Activated B cell treated with CpG ODN at 0.5 μM for 24 hours (primary cell): ENCODE data around the gene CR1. TPM values are rescaled to one million over a fixed set of nuclear protein-coding genes. Genes with fewer than 3 reads are reported as not detected.
"Not testable (repeated sequence)": the region's sequence is repeated elsewhere in the genome, so short reads cannot be mapped to it uniquely, and the experiment has no call there.

Experiments used
- ATAC-seq: fragments of 200-7000 bp; cut with Tn5 transposase; one replicate; pipeline ENCODE4 v1.10.0; 2021; ENCODE audit warnings: low read depth, mild to moderate bottlenecking, moderate library complexity
- CTCF ChIA-PET: fragments of 350-600 bp; sonication (Branson Sonifier 250); formaldehyde crosslinking; loops from one replicate; lab custom pipeline; 2021; ENCODE audit warnings: antibody characterized with exemption; lab: Charles Lee
- POLR2A ChIA-PET: fragments of 350-600 bp; sonication (Branson Sonifier 250); formaldehyde crosslinking; loops from one replicate; lab custom pipeline; 2021; ENCODE audit warnings: antibody characterized with exemption; lab: Charles Lee
- DNase-seq: peaks from one replicate; pipeline ENCODE4 v3.0.0; 2022
- H3K27ac Mint-ChIP-seq: one replicate; pipeline ENCODE4 v1.8.0; 2020; ENCODE audit warnings: mixed read lengths
- H3K27me3 Mint-ChIP-seq: one replicate; pipeline ENCODE4 v1.8.0; 2021; ENCODE audit warnings: mixed read lengths
- H3K36me3 Mint-ChIP-seq: one replicate; pipeline ENCODE4 v1.8.0; 2021; ENCODE audit warnings: low read depth, mixed read lengths
- H3K4me1 Mint-ChIP-seq: one replicate; pipeline ENCODE4 v1.8.0; 2021; ENCODE audit warnings: mixed read lengths
- H3K4me3 Mint-ChIP-seq: one replicate; pipeline ENCODE4 v1.8.0; 2020; ENCODE audit warnings: mild to moderate bottlenecking, mixed read lengths
- H3K9me3 Mint-ChIP-seq: one replicate; pipeline ENCODE4 v1.8.0; 2020; ENCODE audit warnings: mixed read lengths
- CTCF ChIP-seq: fragments of 200-600 bp; IDR thresholded peaks from one replicate; pipeline ENCODE4 v1.8.0; 2022; ENCODE audit warnings: antibody characterized with exemption, mild to moderate bottlenecking
- intact Hi-C: fragments of 100-400 bp; cut with micrococcal nuclease; formaldehyde crosslinking; loops from one replicate; pipeline ENCODE4 v1.15.1; 2024
- total RNA-seq: library from RNA; stranded (reverse); gene quantifications from 2 replicates; pipeline ENCODE4 v1.2.3, GENCODE V29; 2022

The CR1 gene
- total RNA-seq, 1 donor from 2014 or later: 13.9 TPM

- ChIA-PET CTCF (interaction anchor here (0.6 to 1.6 kb wide), 8 partner anchors 8 to 343 kb away, joined by 3 to 8 read pairs (median 3); no protein-coding TSS in a partner anchor), POLR2A (interaction anchor here (0.6 kb wide), 1 partner anchor 15 kb away, joined by 3 read pairs; no protein-coding TSS in a partner anchor)
- Mint-ChIP-seq H3K27ac (no peak overlapping the region), H3K4me1 (peaks cover 3% of the 10 kb centered on the region), H3K27me3 (no peaks in the 10 kb centered on the region), H3K4me3 (no peak overlapping the region), H3K36me3 (peaks cover 75% of the 10 kb centered on the region), H3K9me3 (peaks cover 1% of the 10 kb centered on the region)
- TF ChIP-seq CTCF: no peak
- ATAC-seq: no peak
- intact Hi-C loops: loop anchor here (2.0 kb wide), 1 partner anchor 52 kb away; no protein-coding TSS in a partner anchor
- no peak for DNase-seq
Measured at GRCh38 chr1:207620543-207620893, 124.6 kb downstream of the CR1 start.

- ATAC-seq, H3K27ac Mint-ChIP-seq, H3K4me1 Mint-ChIP-seq, H3K9me3 Mint-ChIP-seq, CTCF ChIA-PET, DNase-seq, H3K4me3 Mint-ChIP-seq, POLR2A ChIA-PET, H3K27me3 Mint-ChIP-seq, intact Hi-C loops: not testable (repeated sequence)
- peaks cover 62% of the 10 kb centered on the region for H3K36me3 Mint-ChIP-seq
Measured at GRCh38 chr1:207625504-207626071, 129.6 kb downstream of the CR1 start.

- TF ChIP-seq CTCF: no peak
- Mint-ChIP-seq H3K4me1 (no peaks in the 10 kb centered on the region), H3K36me3 (peaks cover 69% of the 10 kb centered on the region), H3K9me3 (peaks cover 1% of the 10 kb centered on the region), H3K4me3 (no peak overlapping the region), H3K27me3 (no peaks in the 10 kb centered on the region), H3K27ac (no peak overlapping the region)
- DNase-seq (no peak), ATAC-seq (no peak)
- CTCF ChIA-PET: no interaction called here
- POLR2A ChIA-PET: no interaction called here
- intact Hi-C loops: no loop called here
Measured at GRCh38 chr1:207626972-207627337, 131.0 kb downstream of the CR1 start.

- Mint-ChIP-seq H3K27ac (no peak overlapping the region), H3K4me3 (no peak overlapping the region), H3K4me1 (no peaks in the 10 kb centered on the region), H3K27me3 (no peaks in the 10 kb centered on the region), H3K36me3 (peaks cover 68% of the 10 kb centered on the region), H3K9me3 (peaks cover 1% of the 10 kb centered on the region)
- CTCF ChIA-PET: no interaction called here
- POLR2A ChIA-PET: no interaction called here
- ATAC-seq (no peak), DNase-seq (no peak)
- TF ChIP-seq CTCF: no peak
- intact Hi-C loops: no loop called here
Measured at GRCh38 chr1:207627496-207627895, 131.5 kb downstream of the CR1 start.

GRCh38 chr1:207628776-207629175 lies 132.8 kb downstream of the CR1 start:
- POLR2A ChIA-PET: no interaction called here
- no peaks in the 10 kb centered on the region for H3K4me1 Mint-ChIP-seq
- CTCF ChIA-PET: interaction anchor here (0.7 kb wide), 1 partner anchor 9 kb away, joined by 3 read pairs; no protein-coding TSS in a partner anchor
- no peak overlapping the region for H3K27ac Mint-ChIP-seq
- H3K27me3 Mint-ChIP-seq: no peaks in the 10 kb centered on the region
- peaks cover 69% of the 10 kb centered on the region for H3K36me3 Mint-ChIP-seq
- no peak for ATAC-seq
- intact Hi-C loops: no loop called here
- H3K9me3 Mint-ChIP-seq: peaks cover 1% of the 10 kb centered on the region
- H3K4me3 Mint-ChIP-seq: no peak overlapping the region
- no peak for DNase-seq
- TF ChIP-seq CTCF: no peak

GRCh38 chr1:207631137-207631536 lies 135.2 kb downstream of the CR1 start:
- Mint-ChIP-seq H3K9me3 (no peaks in the 10 kb centered on the region), H3K27ac (no peak overlapping the region), H3K4me1 (no peaks in the 10 kb centered on the region), H3K36me3 (peaks cover 66% of the 10 kb centered on the region), H3K4me3 (no peak overlapping the region), H3K27me3 (no peaks in the 10 kb centered on the region)
- CTCF ChIA-PET: no interaction called here
- DNase-seq: no peak
- no peak for TF ChIP-seq CTCF
- POLR2A ChIA-PET: no interaction called here
- intact Hi-C loops: no loop called here
- no peak for ATAC-seq
